Upper lobe of left lung (tissue), 6 donors: ENCODE results near the gene TXN. TPM values are rescaled to one million over a fixed set of nuclear protein-coding genes. Genes with fewer than 3 reads are reported as not detected.

Experiments used
- ATAC-seq, 2 donors: fragments of 200-7000 bp; cut with Tn5 transposase; one replicate each; pipeline ENCODE4 v1.9.1; 2022; ENCODE audit warnings: mild to moderate bottlenecking in 2 of 2, moderate library complexity in 2 of 2; ENCODE audit not compliant: low FRiP score in 2 of 2
- DNase-seq, 2 donors: peaks; one replicate each; pipeline ENCODE4 v3.0.0-alpha.2; 2019 to 2020
- H3K27ac ChIP-seq, 4 donors: fragments of 200-600 bp; sonication (generic); one replicate each; pipeline ENCODE4 v1.5.1; 2016 to 2019
- H3K27me3 ChIP-seq, 4 donors: fragments of 200-600 bp; sonication (generic); one replicate each; pipeline ENCODE4 v1.5.1; 2017 to 2019
- H3K36me3 ChIP-seq, 4 donors: fragments of 200-600 bp; sonication (generic); one replicate each; pipeline ENCODE4 v1.5.1; 2016 to 2019
- H3K4me1 ChIP-seq, 4 donors: fragments of 200-600 bp; sonication (generic); one replicate each; pipeline ENCODE4 v1.5.1; 2018 to 2019
- H3K4me3 ChIP-seq, 4 donors: fragments of 200-600 bp; sonication (generic); one replicate each; pipeline ENCODE4 v1.5.1; 2017 to 2019; ENCODE audit warnings: mild to moderate bottlenecking in 2 of 4, moderate library complexity in 1 of 4
- H3K9me3 ChIP-seq, 4 donors: fragments of 200-600 bp; sonication (generic); one replicate each; pipeline ENCODE4 v1.5.1; 2018 to 2019
- EP300 ChIP-seq, 4 donors: sonication (generic); formaldehyde crosslinking; IDR thresholded peaks; one replicate each; pipeline ENCODE4 v1.5.1; 2017; ENCODE audit warnings: antibody characterized with exemption in 4 of 4, control low read depth in 2 of 4
- POLR2A ChIP-seq, 4 donors: fragments of 450-650 bp; IDR thresholded peaks; one replicate each; pipeline ENCODE4 v1.5.1; 2016 to 2017; ENCODE audit warnings: antibody characterized with exemption in 4 of 4, mild to moderate bottlenecking in 2 of 4
- POLR2AphosphoS5 ChIP-seq, 2 donors: sonication (generic); formaldehyde crosslinking; IDR thresholded peaks; one replicate each; pipeline ENCODE4 v1.5.1; 2017; ENCODE audit warnings: antibody characterized with exemption in 2 of 2
- WGBS, 2 donors: methylation state at CpG; one replicate each; pipeline ENCODE4 v1.1.5; 2017 to 2018; 5-methylcytosine and 5-hydroxymethylcytosine counted together
- total RNA-seq, 6 donors: library from RNA; depleted of rRNA in 4 of 6; stranded (reverse); fragments of >200 nt in 4 of 6; gene quantifications; one replicate each; pipeline versions ENCODE4 v1.1.0 to v1.2.1, GENCODE V29; 2016 to 2021
- TF ChIP-seq, protein P1 (sequence below), 6 experiments: fragments of 450-650 bp in 4 of 6; fragments of 200-600 bp in 2 of 6; sonication (generic) in 2 of 6; IDR thresholded peaks; one replicate each; pipeline ENCODE4 v1.5.1; 2016 to 2019; ENCODE audit warnings: antibody characterized with exemption in 6 of 6
- donor health status: DM: no; HTN: no; CAD: no; lungs with moderate emphysema.
- donor health status: DM: no; HTN: yes; CAD: no; lungs with severe emphysema.

TXN gene
- total RNA-seq, 6 donors from 2014 or later = 27.2 to 179 (median 165) TPM

DNA sequence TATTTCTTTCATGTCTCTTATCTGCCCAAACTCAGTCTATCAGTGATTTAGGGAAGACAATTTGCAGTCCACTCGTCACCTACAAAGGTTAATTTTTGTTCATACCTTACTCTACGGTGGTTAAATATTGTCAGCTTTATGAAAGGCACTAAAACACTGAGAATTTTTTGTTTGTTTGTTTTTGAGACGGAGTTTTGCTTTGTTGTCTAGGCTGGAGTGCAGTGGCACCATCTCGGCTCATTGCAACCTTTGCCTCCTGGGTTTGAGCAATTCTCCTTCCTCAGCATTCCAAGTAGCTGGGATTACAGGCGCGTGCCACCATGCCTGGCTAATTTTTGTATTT, 26.4 kb upstream of the TXN start:
- Histone ChIP-seq H3K4me3 (no peak overlapping the region), H3K4me1 (no peaks in the 10 kb centered on the region), H3K9me3 (no peaks in the 10 kb centered on the region), H3K27me3 (no peaks in the 10 kb centered on the region), H3K36me3 (no peaks in the 10 kb centered on the region), H3K27ac (no peak overlapping the region)
- ATAC-seq (no peak), DNase-seq (no peak)
- 83% methylated on average over 6 of the region's 6 CpGs for WGBS, 2 donors
- TF ChIP-seq, protein P1, sequence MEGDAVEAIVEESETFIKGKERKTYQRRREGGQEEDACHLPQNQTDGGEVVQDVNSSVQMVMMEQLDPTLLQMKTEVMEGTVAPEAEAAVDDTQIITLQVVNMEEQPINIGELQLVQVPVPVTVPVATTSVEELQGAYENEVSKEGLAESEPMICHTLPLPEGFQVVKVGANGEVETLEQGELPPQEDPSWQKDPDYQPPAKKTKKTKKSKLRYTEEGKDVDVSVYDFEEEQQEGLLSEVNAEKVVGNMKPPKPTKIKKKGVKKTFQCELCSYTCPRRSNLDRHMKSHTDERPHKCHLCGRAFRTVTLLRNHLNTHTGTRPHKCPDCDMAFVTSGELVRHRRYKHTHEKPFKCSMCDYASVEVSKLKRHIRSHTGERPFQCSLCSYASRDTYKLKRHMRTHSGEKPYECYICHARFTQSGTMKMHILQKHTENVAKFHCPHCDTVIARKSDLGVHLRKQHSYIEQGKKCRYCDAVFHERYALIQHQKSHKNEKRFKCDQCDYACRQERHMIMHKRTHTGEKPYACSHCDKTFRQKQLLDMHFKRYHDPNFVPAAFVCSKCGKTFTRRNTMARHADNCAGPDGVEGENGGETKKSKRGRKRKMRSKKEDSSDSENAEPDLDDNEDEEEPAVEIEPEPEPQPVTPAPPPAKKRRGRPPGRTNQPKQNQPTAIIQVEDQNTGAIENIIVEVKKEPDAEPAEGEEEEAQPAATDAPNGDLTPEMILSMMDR (IDR thresholded peaks at IDR 0.05) = no peak

DNA sequence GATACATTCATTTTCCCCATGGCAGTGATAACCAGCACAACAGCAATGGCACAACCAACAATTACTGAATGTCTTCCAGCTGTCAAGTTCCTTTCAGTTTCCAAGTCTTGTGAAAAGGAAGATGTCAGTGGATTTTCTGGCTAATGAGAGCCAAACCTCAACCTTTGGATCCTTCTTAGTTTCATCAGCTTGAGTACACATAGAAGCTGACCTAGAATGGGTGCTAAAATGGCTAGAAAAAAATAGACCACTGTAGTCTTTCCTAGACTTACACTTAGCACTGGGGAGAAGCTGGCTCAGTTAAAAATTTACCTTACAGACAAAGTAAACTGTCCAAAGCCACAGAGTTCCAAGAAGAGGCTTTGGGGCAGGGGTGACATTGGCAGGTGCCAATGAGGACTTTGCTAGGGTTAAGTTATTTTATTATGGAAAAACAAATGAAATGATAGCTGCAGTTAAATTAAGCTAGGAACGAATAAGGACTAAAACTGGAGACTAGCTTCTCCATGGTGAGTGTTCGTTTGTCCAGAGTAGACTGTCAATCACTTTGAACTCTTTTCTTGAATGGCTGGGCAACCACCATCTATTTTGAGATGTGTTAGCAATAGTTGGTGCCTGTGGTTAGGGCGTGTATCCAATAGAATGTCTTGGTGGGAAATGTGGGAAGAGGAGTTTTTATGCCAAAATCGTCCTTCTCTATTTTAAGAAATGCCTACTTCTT, 25.9 kb upstream of the TXN start:
- Histone ChIP-seq H3K4me1 (no peaks in the 10 kb centered on the region), H3K9me3 (no peaks in the 10 kb centered on the region), H3K4me3 (no peak overlapping the region), H3K36me3 (no peaks in the 10 kb centered on the region), H3K27me3 (no peaks in the 10 kb centered on the region), H3K27ac (no peak overlapping the region)
- ATAC-seq = no peak
- no peak for DNase-seq
- WGBS, 2 donors = 51 to 58% methylated on average over 4 of the region's 4 CpGs
- TF ChIP-seq, protein P1 (IDR thresholded peaks at IDR 0.05) = no peak
- no peak for TF ChIP-seq EP300 (IDR thresholded peaks at IDR 0.05)
- no peak for TF ChIP-seq POLR2A (IDR thresholded peaks at IDR 0.05)
- TF ChIP-seq POLR2AphosphoS5 (IDR thresholded peaks at IDR 0.05) = no peak

DNA sequence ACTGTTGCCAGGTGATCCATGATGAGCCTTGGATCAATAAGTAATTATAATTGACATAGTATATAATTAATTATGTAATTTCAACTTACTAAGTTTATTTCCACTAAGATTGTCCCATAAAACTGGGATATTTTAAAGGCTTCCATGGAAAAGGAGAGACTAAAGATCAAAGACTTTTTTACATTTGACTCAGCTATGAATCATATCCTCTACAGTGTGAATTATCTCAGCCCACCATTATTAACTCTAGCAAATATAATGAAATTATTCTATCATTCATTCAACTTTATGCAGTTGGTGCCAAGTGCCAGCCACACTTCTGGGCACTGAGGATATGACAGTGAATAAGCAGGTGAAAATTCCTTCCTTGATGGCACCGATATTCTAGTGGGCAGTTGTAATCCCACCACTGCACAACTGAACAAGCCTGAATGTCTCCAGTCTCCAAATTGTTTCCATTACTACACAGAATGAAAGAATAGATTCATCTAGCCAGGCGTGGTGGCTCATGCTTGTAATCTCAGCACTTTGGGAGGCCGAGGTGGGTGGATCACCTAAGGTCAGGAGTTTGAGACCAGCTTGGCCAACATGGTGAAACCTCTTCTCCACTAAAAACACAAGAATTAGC, 21.9 kb upstream of the TXN start:
- Histone ChIP-seq H3K4me1 (no peaks in the 10 kb centered on the region), H3K27ac (no peak overlapping the region)
- no peak for ATAC-seq

DNA sequence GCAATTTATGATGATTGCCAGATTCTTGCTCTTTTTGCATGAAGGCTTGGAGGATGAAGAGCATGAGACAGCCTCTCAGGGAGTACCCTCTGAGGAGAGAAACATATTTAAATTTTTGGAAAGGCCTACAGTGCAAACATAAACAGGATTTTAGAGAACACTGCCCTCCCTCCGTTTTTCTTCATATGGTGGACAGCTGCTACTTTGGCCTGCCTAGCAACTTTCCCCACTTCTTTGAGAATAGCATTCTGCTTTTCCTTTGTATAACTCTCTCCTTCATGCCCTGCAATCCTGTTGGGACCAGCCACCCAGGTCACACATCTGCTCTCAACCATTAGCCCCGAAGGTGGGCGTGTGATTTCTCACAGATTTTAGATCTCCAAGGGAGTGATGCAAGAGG, 20.5 kb upstream of the TXN start:
- DNase-seq (no peak), ATAC-seq (no peak)
- H3K27ac ChIP-seq = no peak overlapping the region
- no peaks in the 10 kb centered on the region for H3K9me3 ChIP-seq
- TF ChIP-seq, protein P1 (IDR thresholded peaks at IDR 0.05) = no peak
- TF ChIP-seq POLR2AphosphoS5 (IDR thresholded peaks at IDR 0.05) = no peak
- no peak for TF ChIP-seq EP300 (IDR thresholded peaks at IDR 0.05)
- no peak for TF ChIP-seq POLR2A (IDR thresholded peaks at IDR 0.05)
- H3K4me1 ChIP-seq = no peaks in the 10 kb centered on the region
- WGBS, 2 donors = 64 to 66% methylated on average over 3 of the region's 3 CpGs
- H3K4me3 ChIP-seq = no peak overlapping the region
- no peaks in the 10 kb centered on the region for H3K27me3 ChIP-seq
- no peaks in the 10 kb centered on the region for H3K36me3 ChIP-seq

More for the DNA sequence above, 21.9 kb upstream of the TXN start:
- H3K27me3 ChIP-seq = no peaks in the 10 kb centered on the region
- no peaks in the 10 kb centered on the region for H3K36me3 ChIP-seq
- 81 to 90% methylated on average over 3 of the region's 3 CpGs for WGBS, 2 donors
- no peaks in the 10 kb centered on the region for H3K9me3 ChIP-seq
- no peak for DNase-seq
- no peak overlapping the region for H3K4me3 ChIP-seq
- TF ChIP-seq POLR2A (IDR thresholded peaks at IDR 0.05) = no peak

DNA sequence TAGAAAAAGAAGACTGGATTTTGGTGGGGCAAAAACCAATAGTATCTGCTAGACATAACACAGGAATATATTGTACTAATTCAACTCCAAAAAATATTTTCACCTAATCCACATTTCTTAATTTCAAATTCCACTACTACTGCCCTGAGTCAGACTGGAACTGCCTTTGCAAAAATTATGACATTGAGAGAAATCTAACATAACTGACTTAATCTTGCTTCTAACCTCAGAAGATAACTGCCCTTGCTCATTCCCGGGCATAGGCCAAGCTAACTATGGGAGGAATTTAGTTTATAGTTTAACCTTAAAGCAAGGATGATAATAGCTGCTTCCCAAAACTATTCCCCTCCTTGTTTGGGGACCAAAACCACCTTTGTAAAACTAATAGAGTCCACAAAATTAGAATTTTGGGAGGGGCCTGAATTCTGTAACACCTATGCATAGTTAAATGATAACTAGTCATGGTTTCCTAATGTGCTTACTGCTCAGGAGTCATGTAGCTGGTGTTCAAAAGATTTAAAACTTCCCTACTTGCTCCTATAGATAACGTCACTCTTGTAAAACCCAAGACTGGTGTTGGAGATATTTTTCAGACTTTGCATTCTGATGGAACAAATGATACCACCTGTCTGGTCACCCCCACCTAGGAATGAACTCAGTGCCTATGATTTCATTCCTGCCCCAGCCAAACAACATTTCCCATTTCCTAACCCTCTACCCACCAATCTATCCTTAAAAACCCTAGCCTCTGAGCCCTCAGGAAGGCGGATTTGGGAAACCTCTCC, 14.1 kb upstream of the TXN start:
- TF ChIP-seq POLR2A (IDR thresholded peaks at IDR 0.05) = no peak
- TF ChIP-seq EP300 (IDR thresholded peaks at IDR 0.05) = no peak
- TF ChIP-seq, protein P1 (IDR thresholded peaks at IDR 0.05) = no peak
- TF ChIP-seq POLR2AphosphoS5 (IDR thresholded peaks at IDR 0.05) = no peak
- Histone ChIP-seq H3K27me3 (no peaks in the 10 kb centered on the region), H3K36me3 (no peaks in the 10 kb centered on the region), H3K4me1 (no peaks in the 10 kb centered on the region), H3K27ac (no peak overlapping the region), H3K9me3 (no peaks in the 10 kb centered on the region), H3K4me3 (no peak overlapping the region)
- 91 to 95% methylated on average over 3 of the region's 3 CpGs for WGBS, 2 donors
- ATAC-seq = no peak
- DNase-seq = no peak
